ENCODE measurements around the gene GFOD1. TPM values are rescaled to one million over a fixed set of nuclear protein-coding genes. Genes with fewer than 3 reads are reported as not detected.

Gene GFOD1
- total and polyA plus RNA-seq, 4 donors = 2.6 to 16.8 (median 5.0) TPM

DNA sequence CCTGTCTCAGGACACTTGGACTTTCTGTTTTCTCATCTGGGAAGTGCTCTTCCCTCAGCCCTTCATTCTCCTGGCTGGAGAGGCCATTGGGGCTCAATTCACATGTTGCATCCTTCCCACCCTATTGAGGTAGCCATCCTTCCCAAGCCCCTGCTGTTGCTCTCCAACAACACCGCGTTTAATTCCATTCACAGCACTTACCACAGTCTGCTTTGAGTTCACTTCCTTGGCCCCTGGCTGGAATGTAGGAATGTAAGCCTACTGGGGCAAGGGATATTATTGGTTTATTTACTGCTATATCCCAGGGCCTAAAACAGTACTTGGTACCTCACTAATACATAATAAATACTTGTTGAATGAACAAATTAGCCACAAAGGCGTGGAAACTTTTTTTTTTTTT lies 6.7 kb upstream of the GFOD1 start:
- no peak for DNase-seq (ENCODE audit: low spot score)
- H3K9me3 ChIP-seq (ENCODE audit: control insufficient read depth in 4 of 4, low read length in 3 of 4) = no peaks in the 10 kb centered on the region
- H3K27ac ChIP-seq (ENCODE audit: low read depth in 1 of 2, low read length in 2 of 2) = no peak overlapping the region
- H3K4me1 ChIP-seq (ENCODE audit: control insufficient read depth in 4 of 4, insufficient read depth in 4 of 4, low read length in 3 of 4) = no peaks in the 10 kb centered on the region
- no peaks in the 10 kb centered on the region for H3K27me3 ChIP-seq (ENCODE audit: control insufficient read depth in 4 of 4, insufficient read depth in 4 of 4, low read length in 3 of 4)
- no peak overlapping the region for H3K4me3 ChIP-seq (ENCODE audit: low read depth in 1 of 3, low read length in 3 of 3)
- WGBS = 56% methylated on average over 3 of the region's 3 CpGs
- no peak for TF ChIP-seq HNF4G (IDR thresholded peaks at IDR 0.05)
- TF ChIP-seq, protein P1, sequence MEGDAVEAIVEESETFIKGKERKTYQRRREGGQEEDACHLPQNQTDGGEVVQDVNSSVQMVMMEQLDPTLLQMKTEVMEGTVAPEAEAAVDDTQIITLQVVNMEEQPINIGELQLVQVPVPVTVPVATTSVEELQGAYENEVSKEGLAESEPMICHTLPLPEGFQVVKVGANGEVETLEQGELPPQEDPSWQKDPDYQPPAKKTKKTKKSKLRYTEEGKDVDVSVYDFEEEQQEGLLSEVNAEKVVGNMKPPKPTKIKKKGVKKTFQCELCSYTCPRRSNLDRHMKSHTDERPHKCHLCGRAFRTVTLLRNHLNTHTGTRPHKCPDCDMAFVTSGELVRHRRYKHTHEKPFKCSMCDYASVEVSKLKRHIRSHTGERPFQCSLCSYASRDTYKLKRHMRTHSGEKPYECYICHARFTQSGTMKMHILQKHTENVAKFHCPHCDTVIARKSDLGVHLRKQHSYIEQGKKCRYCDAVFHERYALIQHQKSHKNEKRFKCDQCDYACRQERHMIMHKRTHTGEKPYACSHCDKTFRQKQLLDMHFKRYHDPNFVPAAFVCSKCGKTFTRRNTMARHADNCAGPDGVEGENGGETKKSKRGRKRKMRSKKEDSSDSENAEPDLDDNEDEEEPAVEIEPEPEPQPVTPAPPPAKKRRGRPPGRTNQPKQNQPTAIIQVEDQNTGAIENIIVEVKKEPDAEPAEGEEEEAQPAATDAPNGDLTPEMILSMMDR (IDR thresholded peaks at IDR 0.05; ENCODE audit: low read depth, low read length, missing input control) = no peak
- H3K9ac ChIP-seq (ENCODE audit: low read depth in 1 of 2, low read length in 2 of 2) = no peak overlapping the region
- H3K36me3 ChIP-seq (ENCODE audit: control insufficient read depth in 4 of 4, insufficient read depth in 3 of 4, low read depth in 1 of 4, low read length in 3 of 4) = no peaks in the 10 kb centered on the region

DNA sequence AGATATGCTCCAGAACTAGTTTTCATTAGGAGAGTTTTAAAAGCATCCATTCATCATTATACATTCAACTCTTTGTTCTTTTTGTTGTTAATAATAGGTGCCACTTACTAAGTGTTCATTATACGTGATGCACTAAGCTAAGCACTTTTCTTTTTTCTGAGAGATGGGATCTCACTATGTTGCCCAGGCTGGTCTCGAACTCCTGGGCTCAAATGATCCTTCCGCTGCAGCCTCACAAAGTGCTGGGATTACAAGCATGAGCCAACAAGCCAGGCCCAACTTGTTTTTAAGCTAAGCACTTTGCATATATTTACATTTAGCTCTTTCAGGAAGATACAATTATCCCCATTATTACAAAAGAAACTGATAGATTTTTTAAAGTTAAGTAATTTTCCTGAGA lies 5.7 kb upstream of the GFOD1 start:
- Histone ChIP-seq H3K9ac (ENCODE audit: low read depth in 1 of 2, low read length in 2 of 2) (no peak overlapping the region), H3K4me3 (ENCODE audit: low read depth in 1 of 3, low read length in 3 of 3) (no peak overlapping the region), H3K27ac (ENCODE audit: low read depth in 1 of 2, low read length in 2 of 2) (no peak overlapping the region), H3K4me1 (ENCODE audit: control insufficient read depth in 4 of 4, insufficient read depth in 4 of 4, low read length in 3 of 4) (peaks cover 0 to under 1% (median 0%) of the 10 kb centered on the region in 4 donors), H3K9me3 (ENCODE audit: control insufficient read depth in 4 of 4, low read length in 3 of 4) (no peaks in the 10 kb centered on the region), H3K27me3 (ENCODE audit: control insufficient read depth in 4 of 4, insufficient read depth in 4 of 4, low read length in 3 of 4) (no peaks in the 10 kb centered on the region), H3K36me3 (ENCODE audit: control insufficient read depth in 4 of 4, insufficient read depth in 3 of 4, low read depth in 1 of 4, low read length in 3 of 4) (no peaks in the 10 kb centered on the region)
- WGBS = 97% methylated on average over 3 of the region's 3 CpGs
- TF ChIP-seq ATF3 (IDR thresholded peaks at IDR 0.05) = no peak
- TF ChIP-seq, protein P2, sequence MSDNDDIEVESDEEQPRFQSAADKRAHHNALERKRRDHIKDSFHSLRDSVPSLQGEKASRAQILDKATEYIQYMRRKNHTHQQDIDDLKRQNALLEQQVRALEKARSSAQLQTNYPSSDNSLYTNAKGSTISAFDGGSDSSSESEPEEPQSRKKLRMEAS (IDR thresholded peaks at IDR 0.05) = no peak
- TF ChIP-seq GABPA (IDR thresholded peaks at IDR 0.05 in 1 of 2, conservative IDR thresholded peaks at IDR 0.05 in 1 of 2) = no peak
- TF ChIP-seq, protein P3, sequence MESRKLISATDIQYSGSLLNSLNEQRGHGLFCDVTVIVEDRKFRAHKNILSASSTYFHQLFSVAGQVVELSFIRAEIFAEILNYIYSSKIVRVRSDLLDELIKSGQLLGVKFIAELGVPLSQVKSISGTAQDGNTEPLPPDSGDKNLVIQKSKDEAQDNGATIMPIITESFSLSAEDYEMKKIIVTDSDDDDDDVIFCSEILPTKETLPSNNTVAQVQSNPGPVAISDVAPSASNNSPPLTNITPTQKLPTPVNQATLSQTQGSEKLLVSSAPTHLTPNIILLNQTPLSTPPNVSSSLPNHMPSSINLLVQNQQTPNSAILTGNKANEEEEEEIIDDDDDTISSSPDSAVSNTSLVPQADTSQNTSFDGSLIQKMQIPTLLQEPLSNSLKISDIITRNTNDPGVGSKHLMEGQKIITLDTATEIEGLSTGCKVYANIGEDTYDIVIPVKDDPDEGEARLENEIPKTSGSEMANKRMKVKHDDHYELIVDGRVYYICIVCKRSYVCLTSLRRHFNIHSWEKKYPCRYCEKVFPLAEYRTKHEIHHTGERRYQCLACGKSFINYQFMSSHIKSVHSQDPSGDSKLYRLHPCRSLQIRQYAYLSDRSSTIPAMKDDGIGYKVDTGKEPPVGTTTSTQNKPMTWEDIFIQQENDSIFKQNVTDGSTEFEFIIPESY (IDR thresholded peaks at IDR 0.05) = no peak
- TF ChIP-seq RAD21 (IDR thresholded peaks at IDR 0.05) = no peak
- TF ChIP-seq HNF4A (conservative IDR thresholded peaks at IDR 0.05) = no peak
- TF ChIP-seq, protein P1 (IDR thresholded peaks at IDR 0.05; ENCODE audit: low read depth, low read length, missing input control) = no peak
- no peak for TF ChIP-seq JUND (IDR thresholded peaks at IDR 0.05)
- TF ChIP-seq FOXA2 (IDR thresholded peaks at IDR 0.05) = no peak
- TF ChIP-seq FOXA1 (IDR thresholded peaks at IDR 0.05) = no peak
- no peak for TF ChIP-seq NR2F2 (IDR thresholded peaks at IDR 0.05)
- TF ChIP-seq EGR1 (IDR thresholded peaks at IDR 0.05; ENCODE audit: low read depth in 2 of 2) = no peak
- no peak for TF ChIP-seq YY1 (IDR thresholded peaks at IDR 0.05)
- no peak for TF ChIP-seq HNF4G (IDR thresholded peaks at IDR 0.05)
- TF ChIP-seq RXRA (IDR thresholded peaks at IDR 0.05) = no peak
- no peak for TF ChIP-seq SP1 (IDR thresholded peaks at IDR 0.05)
- TF ChIP-seq TAF1 (conservative IDR thresholded peaks at IDR 0.05) = no peak
- TF ChIP-seq, protein P4, sequence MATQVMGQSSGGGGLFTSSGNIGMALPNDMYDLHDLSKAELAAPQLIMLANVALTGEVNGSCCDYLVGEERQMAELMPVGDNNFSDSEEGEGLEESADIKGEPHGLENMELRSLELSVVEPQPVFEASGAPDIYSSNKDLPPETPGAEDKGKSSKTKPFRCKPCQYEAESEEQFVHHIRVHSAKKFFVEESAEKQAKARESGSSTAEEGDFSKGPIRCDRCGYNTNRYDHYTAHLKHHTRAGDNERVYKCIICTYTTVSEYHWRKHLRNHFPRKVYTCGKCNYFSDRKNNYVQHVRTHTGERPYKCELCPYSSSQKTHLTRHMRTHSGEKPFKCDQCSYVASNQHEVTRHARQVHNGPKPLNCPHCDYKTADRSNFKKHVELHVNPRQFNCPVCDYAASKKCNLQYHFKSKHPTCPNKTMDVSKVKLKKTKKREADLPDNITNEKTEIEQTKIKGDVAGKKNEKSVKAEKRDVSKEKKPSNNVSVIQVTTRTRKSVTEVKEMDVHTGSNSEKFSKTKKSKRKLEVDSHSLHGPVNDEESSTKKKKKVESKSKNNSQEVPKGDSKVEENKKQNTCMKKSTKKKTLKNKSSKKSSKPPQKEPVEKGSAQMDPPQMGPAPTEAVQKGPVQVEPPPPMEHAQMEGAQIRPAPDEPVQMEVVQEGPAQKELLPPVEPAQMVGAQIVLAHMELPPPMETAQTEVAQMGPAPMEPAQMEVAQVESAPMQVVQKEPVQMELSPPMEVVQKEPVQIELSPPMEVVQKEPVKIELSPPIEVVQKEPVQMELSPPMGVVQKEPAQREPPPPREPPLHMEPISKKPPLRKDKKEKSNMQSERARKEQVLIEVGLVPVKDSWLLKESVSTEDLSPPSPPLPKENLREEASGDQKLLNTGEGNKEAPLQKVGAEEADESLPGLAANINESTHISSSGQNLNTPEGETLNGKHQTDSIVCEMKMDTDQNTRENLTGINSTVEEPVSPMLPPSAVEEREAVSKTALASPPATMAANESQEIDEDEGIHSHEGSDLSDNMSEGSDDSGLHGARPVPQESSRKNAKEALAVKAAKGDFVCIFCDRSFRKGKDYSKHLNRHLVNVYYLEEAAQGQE (IDR thresholded peaks at IDR 0.05) = no peak
- DNase-seq (ENCODE audit: low spot score) = no peak
